Measurements from ENCODE around the gene ZC3H10.

DNA sequence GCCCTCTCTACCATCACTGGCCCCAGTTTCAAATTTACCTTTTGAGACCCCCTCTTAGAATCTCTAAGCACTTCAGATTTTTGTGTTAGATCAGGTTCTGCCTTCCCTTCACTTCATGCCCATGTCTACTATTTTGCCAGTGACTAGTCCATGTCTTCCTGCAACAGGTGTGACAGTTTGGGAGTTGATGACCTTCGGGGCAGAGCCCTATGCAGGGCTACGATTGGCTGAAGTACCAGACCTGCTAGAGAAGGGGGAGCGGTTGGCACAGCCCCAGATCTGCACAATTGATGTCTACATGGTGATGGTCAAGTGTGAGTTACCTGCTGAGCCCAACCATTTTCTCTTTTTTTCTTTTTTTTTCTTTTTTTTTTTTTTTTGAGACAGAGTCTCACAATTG, 19.5 kb upstream of the ZC3H10 start:
- TF ChIP-seq EZH2 (IDR thresholded peaks at IDR 0.05; ENCODE audit: insufficient read depth, poor library complexity, severe bottlenecking), result no peak
- TF ChIP-seq EZH2phosphoT487 (IDR thresholded peaks at IDR 0.05; ENCODE audit: insufficient read depth, low read depth), result no peak

Measured in GM23248 (cell line).